ENCODE measurements around the gene SHH. TPM values are rescaled to one million over a fixed set of nuclear protein-coding genes. Genes with fewer than 3 reads are reported as not detected.
A peak's percentile ranks its signal among the peaks of the same experiment; 100 is the strongest.

Gene SHH
- polyA plus RNA-seq, 3 donors, result not detected

GRCh38 chr7:155850001-155850436 is 37.8 kb upstream of the SHH start:
- H2AFZ ChIP-seq (ENCODE audit: insufficient read depth, low read depth, low read length, poor library complexity, severe bottlenecking), result no peak overlapping the region
- Mint-ChIP-seq H3K4me1 (no peaks in the 10 kb centered on the region), H3K9me3 (peaks cover 0 to 3% (median 2%) of the 10 kb centered on the region in 7 donors), H3K4me3 (no peak overlapping the region), H3K27ac (no peak overlapping the region), H3K27me3 (ENCODE audit: low read depth in 3 of 3) (peaks cover 2 to 8% (median 6%) of the 10 kb centered on the region in 3 donors), H3K36me3 (no peaks in the 10 kb centered on the region)
- no peaks in the 10 kb centered on the region for H3K27me3 ChIP-seq (ENCODE audit: control insufficient read depth in 2 of 2, insufficient read depth in 2 of 2, low read length in 2 of 2)
- no peaks in the 10 kb centered on the region for H3K79me2 ChIP-seq (ENCODE audit: insufficient read depth, low read length)
- no peak for TF ChIP-seq CTCF (IDR thresholded peaks at IDR 0.05)
- no peaks in the 10 kb centered on the region for H3K36me3 ChIP-seq (replicated peaks in 1 of 2; ENCODE audit: control insufficient read depth in 1 of 2, insufficient read depth in 2 of 2, low read length in 2 of 2)
- no peaks in the 10 kb centered on the region for H3K4me1 ChIP-seq (ENCODE audit: control insufficient read depth in 1 of 2, insufficient read depth in 2 of 2, low read length in 2 of 2)
- no peak for DNase-seq
- H4K20me1 ChIP-seq (ENCODE audit: insufficient read depth, low read length), result no peaks in the 10 kb centered on the region
- no peak overlapping the region for H3K4me2 ChIP-seq (replicated peaks; ENCODE audit: extremely low read depth, low read length, poor library complexity, severe bottlenecking)
- H3K27ac ChIP-seq (ENCODE audit: low read depth in 1 of 2, low read length in 2 of 2), result no peak overlapping the region
- intact Hi-C loops (cut with micrococcal nuclease), result no loop called here
- H3K9me3 ChIP-seq (replicated peaks in 1 of 2; ENCODE audit: control insufficient read depth in 1 of 2, insufficient read depth in 1 of 2, low read length in 2 of 2), result no peaks in the 10 kb centered on the region
- H3K9ac ChIP-seq (ENCODE audit: insufficient read depth, low read length, poor library complexity, severe bottlenecking), result no peak overlapping the region
- 74% methylated on average over 4 of the region's 5 CpGs for WGBS (ENCODE audit: insufficient coverage)
- no peak overlapping the region for H3K4me3 ChIP-seq (replicated peaks in 1 of 3; ENCODE audit: low read depth in 2 of 3, low read length in 3 of 3)

GRCh38 chr7:155848691-155849669 is 36.7 kb upstream of the SHH start:
- WGBS (ENCODE audit: insufficient coverage), result 72% methylated on average over 13 of the region's 18 CpGs
- Mint-ChIP-seq H3K4me1 (no peaks in the 10 kb centered on the region), H3K27ac (no peak overlapping the region), H3K9me3 (peaks cover 0 to 3% (median 2%) of the 10 kb centered on the region in 7 donors), H3K27me3 (ENCODE audit: low read depth in 3 of 3) (peaks cover 2 to 8% (median 8%) of the 10 kb centered on the region in 3 donors), H3K36me3 (no peaks in the 10 kb centered on the region), H3K4me3 (peak overlapping the region in 1 of 2 donors; percentile 28)
- intact Hi-C loops (cut with micrococcal nuclease), result no loop called here
- Histone ChIP-seq H2AFZ (ENCODE audit: insufficient read depth, low read depth, low read length, poor library complexity, severe bottlenecking) (no peak overlapping the region), H3K4me3 (replicated peaks in 1 of 3; ENCODE audit: low read depth in 2 of 3, low read length in 3 of 3) (no peak overlapping the region), H3K27ac (ENCODE audit: low read depth in 1 of 2, low read length in 2 of 2) (no peak overlapping the region), H4K20me1 (ENCODE audit: insufficient read depth, low read length) (no peaks in the 10 kb centered on the region), H3K36me3 (replicated peaks in 1 of 2; ENCODE audit: control insufficient read depth in 1 of 2, insufficient read depth in 2 of 2, low read length in 2 of 2) (no peaks in the 10 kb centered on the region), H3K79me2 (ENCODE audit: insufficient read depth, low read length) (no peaks in the 10 kb centered on the region), H3K9ac (ENCODE audit: insufficient read depth, low read length, poor library complexity, severe bottlenecking) (no peak overlapping the region), H3K27me3 (ENCODE audit: control insufficient read depth in 2 of 2, insufficient read depth in 2 of 2, low read length in 2 of 2) (no peaks in the 10 kb centered on the region), H3K4me2 (replicated peaks; ENCODE audit: extremely low read depth, low read length, poor library complexity, severe bottlenecking) (no peak overlapping the region), H3K9me3 (replicated peaks in 1 of 2; ENCODE audit: control insufficient read depth in 1 of 2, insufficient read depth in 1 of 2, low read length in 2 of 2) (no peaks in the 10 kb centered on the region), H3K4me1 (ENCODE audit: control insufficient read depth in 1 of 2, insufficient read depth in 2 of 2, low read length in 2 of 2) (no peaks in the 10 kb centered on the region)
- DNase-seq, result no peak
- TF ChIP-seq CTCF (IDR thresholded peaks at IDR 0.05), result no peak
